HG03060 (cell line): ENCODE measurements around the gene MYO7A.

Source experiments
- ATAC-seq: cut with Tn5 transposase; IDR thresholded peaks from one replicate; pipeline ENCODE4 v1.9.1; 2021; ENCODE audit warnings: low read depth, moderate number of reproducible peaks; ENCODE audit not compliant: unreplicated experiment

MYO7A gene

DNA sequence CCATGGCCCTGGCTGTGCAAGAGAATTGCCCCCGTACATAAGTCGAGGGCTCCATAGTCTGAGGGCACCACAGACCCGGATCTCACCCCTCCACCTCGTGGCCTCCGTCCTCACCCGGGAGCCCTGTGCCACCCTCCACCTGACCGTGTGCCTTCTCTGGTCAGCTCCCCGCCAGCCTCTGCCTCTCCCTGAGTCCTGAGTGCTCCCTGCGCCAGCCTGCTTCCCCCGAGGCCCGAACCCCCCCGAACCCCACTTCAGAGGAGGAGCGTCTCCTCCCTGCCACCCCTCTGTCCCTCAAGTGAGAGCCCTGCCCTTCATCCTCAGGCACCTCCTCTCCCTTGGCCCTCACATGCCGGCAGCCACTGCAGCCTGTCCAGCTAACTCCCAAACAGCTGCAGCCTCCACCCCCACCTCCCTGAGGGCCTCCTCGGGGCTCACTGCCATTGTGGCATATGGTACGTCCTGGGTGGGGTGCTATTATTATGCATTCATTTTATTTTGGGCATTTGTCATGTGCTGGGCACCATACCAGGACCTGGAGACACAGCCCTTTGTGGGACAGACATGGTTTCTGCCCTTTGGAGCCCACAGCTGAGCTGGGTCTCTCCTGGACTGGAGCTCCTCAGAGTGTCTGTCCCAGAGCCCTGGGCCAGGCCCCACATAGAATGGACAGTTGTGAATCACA lies 67.2 kb downstream of the MYO7A start:
- ATAC-seq, result no peak

DNA sequence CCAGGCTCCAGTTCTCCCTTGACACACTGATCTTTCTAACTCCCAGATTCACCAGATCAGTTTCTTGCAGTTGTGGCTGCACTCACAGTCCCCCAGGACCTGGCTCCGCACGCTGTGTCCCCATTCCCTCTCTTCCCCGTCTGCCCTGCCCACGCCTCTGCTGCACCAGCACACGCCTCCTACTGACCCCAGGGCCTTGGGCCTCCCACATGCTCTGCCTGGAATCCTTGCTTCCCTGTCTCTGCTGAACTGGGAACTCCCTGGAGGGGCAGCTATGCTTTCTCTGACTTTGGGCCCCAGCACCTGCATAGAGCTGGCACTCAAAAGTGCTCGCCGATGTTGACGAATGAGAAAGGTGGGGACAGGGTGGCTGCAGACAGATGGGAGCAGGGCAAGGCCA lies 68.9 kb downstream of the MYO7A start:
- ATAC-seq, result no peak

DNA sequence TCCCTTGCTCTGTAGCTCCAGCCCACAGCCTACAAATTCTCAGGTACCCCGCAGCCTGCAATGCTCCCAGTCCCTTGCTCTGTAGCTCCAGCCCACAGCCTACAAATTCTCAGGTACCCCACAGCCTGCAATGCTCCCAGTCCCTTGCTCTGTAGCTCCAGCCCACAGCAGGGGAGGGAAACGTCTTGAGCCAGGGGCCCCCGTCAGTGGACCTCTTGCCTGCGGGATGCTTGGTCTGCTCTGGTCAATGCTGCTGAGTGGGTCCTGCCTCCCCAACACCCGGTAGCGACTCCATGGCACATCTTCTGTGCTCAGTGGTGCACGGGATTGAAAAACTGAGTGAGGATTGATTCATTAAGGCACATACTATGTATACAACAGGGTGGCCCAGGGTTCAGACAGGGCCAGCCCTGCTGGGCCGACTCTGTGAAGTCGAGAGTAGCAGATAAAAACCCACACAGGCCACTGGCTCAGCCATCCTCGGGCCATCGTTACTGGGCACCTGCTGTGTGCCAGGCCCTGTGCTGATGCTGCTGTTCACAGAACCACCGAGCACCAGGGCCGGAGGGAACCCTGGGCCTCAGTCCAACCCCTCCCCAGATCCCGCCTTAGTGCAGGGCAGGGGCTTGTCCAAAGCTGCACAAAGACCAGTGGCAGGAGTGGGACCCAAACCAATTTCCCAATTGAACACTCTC lies 69.7 kb downstream of the MYO7A start:
- no peak for ATAC-seq

DNA sequence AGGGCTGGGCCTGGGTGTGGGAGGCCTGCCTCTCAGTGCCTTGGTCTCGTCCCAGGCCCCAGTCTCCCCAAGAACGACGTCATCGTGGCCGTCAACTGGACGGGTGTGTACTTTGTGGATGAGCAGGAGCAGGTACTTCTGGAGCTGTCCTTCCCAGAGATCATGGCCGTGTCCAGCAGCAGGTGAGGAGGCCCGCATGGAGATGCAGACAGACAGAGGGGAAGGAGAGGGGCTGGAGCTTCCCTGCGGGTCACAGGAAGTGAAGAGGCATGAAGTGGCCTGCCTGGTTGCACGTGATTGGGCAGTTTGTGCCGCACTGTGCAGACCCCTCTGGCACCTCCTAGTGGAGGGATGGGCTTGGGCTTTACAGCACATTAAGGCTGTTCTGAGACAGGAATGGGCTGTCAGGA lies 70.4 kb downstream of the MYO7A start:
- no peak for ATAC-seq

DNA sequence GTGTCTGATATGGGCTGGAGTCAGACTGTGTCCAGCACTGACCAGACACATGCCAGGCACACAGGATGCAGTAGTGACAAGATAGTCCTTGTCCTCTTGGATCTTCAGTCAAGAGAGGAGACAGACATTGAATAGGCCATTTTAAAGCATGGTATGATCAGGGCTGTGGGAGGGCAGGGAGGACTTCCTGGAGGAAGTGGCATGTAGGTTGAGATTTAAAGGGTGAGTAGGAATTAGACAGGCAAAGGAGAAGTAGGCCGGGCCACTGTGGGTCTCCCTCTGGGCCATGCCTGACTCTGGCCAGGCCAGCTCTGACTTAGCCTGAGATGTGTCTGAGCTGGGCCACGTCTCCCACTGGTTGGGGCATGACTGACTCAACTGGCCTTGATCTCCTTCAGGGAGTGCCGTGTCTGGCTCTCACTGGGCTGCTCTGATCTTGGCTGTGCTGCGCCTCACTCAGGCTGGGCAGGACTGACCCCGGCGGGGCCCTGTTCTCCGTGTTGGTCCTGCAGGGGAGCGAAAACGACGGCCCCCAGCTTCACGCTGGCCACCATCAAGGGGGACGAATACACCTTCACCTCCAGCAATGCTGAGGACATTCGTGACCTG lies 71.2 kb downstream of the MYO7A start:
- ATAC-seq, result no peak

DNA sequence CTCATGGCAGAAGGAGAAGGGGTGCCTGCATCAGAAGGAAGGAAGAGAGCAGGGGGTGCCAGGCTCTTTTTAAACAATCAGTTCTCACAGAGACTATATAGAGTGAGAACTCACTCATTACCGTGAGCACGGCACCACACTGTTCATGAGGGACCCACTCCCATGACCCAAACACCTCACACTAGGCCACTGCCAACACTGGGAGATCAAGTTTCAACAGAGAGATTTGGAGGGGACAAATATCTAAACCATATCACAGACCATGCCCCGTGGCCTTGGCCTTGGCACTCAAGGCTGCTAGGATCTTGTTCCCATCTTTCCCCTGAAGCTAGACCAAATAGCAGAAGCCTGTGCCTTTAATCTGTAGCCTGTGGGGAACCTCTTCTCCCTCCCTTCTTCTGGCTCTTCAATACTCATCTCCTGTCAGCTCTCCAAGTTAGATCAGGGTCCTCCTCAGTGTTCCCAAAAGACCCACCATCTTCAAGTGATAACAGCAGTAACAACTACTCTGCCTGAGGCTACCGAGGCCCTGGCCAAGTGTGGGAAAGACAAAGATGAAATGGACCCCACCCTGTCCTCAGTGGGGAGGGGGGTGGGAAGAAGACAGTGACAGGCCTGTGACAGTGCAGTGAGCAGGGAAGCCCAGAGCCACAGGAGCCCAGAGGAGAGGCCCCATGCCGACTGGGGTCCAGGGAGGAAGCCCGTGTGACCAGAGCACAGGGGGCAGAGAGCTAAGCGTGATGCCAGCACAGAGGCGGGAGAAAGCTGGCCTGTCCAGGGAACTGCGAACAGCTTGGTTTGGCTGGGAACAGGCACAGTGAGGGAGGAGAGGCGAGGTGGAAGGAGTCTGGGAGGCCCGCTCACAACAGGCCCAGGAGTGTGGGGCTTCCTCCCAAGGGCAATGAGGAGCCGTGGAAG lies 72.6 kb downstream of the MYO7A start:
- no peak for ATAC-seq

DNA sequence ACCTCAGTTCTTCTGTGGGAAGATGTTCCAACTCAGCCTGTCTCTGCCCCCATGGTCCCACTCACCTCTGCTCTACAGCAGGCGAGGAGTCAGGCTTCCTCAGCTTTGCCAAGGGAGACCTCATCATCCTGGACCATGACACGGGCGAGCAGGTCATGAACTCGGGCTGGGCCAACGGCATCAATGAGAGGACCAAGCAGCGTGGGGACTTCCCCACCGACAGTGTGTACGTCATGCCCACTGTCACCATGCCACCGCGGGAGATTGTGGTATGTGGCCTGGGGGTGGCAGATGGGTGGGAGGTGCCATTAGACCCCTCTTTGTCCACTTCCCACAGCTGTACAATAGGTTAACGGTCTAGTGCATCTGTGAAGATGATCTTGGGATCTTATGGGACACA lies 73.3 kb downstream of the MYO7A start:
- ATAC-seq, result no peak

DNA sequence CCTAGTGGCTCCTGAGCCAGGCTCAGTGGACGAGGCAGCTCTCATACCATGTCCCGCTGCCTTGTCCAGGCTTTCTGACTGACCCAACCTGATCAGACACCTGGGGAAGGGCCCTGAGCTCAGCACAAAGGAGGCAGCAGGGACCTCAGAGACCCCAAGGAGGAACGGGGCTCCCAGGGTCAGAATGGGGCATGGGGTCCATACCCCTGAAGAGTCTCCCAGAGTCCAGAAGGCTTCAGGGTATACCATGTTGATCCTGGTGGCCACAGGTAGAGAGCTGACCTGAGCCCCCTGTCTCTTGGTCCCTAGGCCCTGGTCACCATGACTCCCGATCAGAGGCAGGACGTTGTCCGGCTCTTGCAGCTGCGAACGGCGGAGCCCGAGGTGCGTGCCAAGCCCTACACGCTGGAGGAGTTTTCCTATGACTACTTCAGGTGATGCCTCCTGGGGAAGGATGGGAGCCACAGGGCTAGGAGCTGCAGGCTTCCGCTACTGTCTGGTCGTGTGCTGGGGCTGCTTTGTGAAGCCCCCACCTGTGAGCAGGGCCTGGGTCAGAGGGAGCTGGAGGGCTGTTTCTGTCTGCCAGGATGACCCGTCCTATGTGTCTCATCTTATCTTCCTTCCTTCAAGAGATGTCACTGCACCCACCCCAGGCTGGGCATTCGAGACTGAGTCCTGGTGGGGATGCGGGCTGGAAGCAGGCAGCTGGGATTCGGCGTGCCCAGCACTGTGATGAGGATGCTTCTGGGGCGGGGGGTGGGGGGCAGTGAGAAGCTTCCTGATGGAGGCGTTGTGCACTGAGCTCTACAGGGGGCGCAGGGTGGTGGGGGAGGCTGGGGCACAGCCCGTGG lies 74.2 kb downstream of the MYO7A start:
- ATAC-seq, result no peak

DNA sequence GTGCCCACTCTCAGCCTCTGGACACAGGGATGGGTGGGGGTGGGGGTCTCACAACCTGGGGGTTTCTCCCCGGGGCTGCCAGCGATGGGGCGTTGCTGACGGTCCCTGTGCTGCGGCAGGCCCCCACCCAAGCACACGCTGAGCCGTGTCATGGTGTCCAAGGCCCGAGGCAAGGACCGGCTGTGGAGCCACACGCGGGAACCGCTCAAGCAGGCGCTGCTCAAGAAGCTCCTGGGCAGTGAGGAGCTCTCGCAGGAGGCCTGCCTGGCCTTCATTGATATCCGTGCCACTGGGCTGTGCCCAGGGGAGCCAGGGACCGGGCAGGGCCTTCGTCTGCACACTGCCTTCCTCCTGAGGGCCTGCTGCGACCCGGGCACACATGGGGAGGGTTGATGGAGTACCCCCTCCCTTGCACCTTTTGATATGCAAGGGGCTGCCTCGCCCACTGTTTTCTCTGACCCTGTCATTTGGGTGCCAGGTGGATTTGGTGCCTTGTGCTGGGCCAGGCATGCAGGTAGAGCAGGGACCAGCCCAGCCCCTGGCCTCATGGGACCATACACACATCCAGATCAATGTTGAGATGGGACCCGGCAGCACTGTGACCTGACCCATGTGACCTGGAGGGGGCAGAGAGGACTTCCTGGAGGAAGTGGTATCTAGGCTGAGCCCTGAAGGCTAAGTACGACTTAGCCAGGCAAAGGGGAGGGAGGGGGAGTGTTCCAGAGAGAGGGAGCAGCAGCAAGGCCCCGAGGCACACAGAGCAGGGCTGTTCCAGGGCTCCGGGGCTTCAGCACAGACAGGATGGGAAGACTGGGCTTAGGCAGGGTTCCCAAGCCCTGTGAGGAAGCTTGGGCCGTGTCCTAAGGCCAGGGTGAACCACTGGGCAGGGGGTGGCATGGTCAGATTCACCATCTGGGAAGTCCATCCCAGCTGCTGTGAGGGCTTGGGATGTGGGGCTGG lies 75.2 kb downstream of the MYO7A start:
- ATAC-seq, result no peak

DNA sequence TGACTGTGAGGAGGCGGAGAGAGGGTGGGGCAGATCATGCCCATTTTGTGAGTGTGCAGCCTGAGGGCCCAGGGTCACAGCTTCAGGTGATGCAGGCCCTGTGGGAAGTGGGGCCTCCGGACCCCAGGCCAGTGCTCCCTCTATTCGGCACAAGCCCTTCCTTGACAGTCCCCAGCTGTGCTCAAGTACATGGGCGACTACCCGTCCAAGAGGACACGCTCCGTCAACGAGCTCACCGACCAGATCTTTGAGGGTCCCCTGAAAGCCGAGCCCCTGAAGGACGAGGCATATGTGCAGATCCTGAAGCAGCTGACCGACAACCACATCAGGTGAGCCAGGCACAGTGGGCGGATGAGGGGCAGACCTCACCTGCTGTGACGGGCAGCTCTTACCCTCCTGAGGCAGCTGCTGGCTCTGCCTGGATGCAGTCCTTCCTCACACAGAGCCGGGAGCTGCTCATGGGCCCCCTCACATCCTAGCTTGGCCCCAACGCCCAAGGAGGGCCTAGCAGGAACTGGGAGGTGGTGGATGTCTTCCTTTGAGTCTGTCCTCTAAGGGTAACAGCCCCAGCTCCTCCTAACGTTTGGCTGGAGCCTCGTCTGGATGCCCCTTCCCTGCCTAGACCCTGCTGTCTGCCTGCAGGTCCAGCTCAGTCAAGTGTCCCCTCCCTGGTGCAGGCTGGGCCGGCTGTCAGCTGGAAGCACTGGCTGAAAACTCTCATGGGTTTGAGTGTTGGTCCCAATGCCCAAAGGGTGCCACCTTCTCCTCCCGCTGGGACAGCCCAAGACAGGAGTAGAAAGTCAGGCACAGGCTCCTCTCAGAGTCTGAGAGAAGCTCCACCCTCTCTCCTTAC lies 76.1 kb downstream of the MYO7A start:
- no peak for ATAC-seq

DNA sequence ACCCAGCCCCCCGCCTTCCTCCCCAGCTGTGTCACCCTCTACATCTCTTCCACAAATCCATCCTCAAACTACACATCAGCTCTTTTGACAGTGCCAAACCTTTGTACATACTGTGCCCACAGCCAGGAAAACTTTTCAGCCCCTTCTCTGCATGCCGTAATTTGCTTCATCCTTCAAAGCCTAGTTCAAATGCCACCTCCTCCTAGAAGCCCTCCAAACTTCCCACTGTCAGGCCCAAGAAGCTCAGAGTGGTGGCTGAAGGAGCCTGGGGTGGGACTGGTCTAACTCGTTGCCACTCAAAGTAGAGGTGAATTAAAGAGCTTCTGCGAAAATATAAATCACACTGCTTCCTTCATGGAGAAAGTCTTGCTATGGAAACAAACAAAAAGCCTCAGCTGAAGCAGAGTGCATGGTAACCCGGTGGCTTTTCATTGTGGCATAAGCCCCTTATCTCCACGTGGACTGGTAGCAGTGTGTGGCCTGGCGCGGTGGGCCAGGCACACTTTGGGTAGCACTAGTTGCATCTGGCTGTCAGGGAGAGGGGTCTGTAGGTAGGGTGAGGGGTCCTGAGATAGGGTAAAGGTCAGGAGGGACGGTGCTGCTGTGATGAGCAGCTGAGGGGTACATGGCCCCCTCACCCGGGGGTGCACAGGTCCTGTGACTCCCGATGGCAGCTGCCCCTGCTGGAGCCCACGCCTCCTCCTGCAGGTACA lies 76.9 kb downstream of the MYO7A start:
- ATAC-seq, result no peak

DNA sequence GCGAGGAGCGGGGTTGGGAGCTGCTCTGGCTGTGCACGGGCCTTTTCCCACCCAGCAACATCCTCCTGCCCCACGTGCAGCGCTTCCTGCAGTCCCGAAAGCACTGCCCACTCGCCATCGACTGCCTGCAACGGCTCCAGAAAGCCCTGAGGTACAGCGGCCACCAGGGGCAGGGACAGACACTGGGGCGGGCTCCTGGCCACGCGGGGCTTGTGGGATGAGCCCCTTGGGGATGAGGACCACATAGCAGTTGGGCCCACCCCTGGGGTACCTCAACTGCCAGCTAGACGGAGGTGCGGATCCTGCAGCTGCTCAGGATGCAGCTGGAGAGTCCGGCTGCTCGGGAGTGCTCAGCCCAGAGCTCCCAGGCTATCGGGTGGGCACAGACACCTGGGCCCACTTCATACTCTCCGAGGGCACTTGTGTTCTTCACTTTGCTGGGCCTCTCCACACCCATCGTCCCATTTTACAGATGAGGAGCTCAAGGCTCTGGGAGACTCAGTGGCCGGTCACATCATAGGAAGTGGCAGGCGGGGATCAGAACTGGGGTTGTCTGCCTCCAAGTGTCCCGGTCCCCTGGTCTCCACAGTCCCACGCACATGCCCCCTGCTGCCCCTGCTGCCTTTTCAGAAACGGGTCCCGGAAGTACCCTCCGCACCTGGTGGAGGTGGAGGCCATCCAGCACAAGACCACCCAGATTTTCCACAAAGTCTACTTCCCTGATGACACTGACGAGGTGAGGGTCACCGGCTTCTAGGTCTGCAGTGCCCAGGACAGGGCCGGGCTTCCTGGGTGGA lies 77.6 kb downstream of the MYO7A start:
- no peak for ATAC-seq

DNA sequence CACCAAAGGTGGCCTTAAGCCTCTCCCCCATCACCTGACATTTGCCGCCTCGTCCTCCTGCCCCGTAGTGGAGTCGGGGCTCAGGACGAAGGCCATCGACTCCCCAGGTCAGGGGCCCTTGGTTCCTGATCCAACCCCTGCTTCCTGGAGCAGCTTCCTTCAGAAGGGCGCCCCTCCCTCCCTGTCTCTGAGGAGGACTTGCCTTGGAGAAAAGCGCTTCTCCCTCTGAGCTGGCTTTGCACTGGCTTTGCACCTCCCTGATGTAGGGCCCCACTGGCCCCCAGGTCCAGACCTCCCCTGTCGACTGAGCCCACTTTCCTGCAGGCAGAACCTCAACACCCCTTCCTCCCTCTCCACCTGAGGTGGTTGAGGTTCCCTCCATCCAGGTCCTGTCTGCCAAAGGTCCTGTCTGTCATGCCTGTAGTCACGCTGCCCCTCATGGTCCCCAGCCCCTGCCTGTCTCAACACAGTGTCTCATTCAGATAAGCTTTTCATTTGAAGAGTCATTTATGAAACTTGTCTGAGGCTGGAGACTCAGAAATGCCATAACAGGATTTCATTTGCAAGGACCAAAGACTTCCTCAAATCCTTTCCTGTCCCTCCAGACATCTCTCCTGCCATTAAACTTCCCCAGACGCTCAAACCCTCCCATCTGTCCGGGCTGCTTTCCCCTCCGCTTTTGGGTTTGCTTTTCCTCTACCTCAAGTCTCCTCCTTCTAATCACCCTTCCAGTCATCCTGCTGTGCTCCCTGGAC lies 78.4 kb downstream of the MYO7A start:
- ATAC-seq, result no peak

DNA sequence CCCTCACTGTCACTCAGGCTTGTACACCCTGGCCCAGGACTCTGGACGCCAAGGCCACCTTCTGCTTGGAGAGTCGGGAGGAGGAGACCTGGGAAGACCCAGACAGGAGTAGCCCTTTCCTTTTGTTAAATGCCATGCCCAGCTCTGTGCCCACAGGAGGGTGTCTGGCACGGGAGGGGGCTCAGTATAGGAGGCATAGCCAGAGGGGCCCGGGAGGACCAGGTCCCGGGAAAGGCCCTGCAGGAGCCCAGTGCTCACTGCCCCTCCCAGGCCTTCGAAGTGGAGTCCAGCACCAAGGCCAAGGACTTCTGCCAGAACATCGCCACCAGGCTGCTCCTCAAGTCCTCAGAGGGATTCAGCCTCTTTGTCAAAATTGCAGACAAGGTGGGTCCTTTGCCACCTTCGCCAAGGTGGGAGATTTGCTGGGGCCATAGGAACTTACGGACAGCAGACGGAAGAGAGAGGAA lies 79.0 kb downstream of the MYO7A start:
- ATAC-seq, result no peak

DNA sequence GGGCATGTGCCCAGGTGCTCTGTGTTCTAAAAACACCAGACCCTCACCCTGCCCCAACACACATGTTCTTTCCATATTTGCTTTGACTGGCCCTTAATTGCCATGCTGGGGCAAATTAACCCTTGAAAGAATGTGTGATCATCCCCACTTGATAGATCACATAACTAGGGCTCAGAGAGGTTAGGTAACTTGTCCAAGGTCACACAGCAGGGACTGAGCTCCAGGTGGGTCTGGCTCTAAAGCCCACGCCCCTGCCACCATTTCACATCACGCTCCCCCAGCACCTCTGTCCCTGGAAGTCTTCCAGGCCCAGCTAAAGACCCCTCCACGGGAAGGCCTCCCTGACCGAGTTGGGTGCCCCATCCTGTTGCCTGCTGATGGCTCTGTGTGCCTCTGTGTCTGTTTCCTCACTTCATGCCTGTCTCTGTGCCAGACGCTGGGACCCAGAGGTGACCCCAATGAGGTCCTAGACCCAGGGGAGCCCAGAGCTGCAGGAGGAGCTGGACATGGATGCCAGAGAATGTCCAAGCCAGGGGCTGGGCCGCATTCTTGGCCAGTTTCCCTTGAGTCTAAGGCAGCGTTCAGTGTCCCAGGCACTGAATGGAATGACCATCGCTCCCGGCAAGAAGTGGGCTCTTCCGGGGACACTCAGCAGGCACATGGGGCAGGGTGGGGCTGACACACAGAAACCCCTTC lies 79.7 kb downstream of the MYO7A start:
- ATAC-seq, result no peak
